ENCODE results near the gene AP2A2.
"Not testable (repeated sequence)": the region's sequence is repeated elsewhere in the genome, so short reads cannot be mapped to it uniquely, and the experiment has no call there.

Gene AP2A2

GRCh38 chr11:970319-970871, 44.7 kb downstream of the AP2A2 start:
- TF ChIP-seq, protein P1, sequence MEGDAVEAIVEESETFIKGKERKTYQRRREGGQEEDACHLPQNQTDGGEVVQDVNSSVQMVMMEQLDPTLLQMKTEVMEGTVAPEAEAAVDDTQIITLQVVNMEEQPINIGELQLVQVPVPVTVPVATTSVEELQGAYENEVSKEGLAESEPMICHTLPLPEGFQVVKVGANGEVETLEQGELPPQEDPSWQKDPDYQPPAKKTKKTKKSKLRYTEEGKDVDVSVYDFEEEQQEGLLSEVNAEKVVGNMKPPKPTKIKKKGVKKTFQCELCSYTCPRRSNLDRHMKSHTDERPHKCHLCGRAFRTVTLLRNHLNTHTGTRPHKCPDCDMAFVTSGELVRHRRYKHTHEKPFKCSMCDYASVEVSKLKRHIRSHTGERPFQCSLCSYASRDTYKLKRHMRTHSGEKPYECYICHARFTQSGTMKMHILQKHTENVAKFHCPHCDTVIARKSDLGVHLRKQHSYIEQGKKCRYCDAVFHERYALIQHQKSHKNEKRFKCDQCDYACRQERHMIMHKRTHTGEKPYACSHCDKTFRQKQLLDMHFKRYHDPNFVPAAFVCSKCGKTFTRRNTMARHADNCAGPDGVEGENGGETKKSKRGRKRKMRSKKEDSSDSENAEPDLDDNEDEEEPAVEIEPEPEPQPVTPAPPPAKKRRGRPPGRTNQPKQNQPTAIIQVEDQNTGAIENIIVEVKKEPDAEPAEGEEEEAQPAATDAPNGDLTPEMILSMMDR (conservative IDR thresholded peaks at IDR 0.05; ENCODE audit: control insufficient read depth, insufficient read depth, low read depth, low read length) = no peak
- DNase-seq (ENCODE audit: low read depth) = no peak
- H3K4me3 ChIP-seq (ENCODE audit: control insufficient read depth, low read depth, low read length) = no peak overlapping the region

GRCh38 chr11:971092-971690, 45.5 kb downstream of the AP2A2 start:
- no peak for DNase-seq (ENCODE audit: low read depth)

DNA sequence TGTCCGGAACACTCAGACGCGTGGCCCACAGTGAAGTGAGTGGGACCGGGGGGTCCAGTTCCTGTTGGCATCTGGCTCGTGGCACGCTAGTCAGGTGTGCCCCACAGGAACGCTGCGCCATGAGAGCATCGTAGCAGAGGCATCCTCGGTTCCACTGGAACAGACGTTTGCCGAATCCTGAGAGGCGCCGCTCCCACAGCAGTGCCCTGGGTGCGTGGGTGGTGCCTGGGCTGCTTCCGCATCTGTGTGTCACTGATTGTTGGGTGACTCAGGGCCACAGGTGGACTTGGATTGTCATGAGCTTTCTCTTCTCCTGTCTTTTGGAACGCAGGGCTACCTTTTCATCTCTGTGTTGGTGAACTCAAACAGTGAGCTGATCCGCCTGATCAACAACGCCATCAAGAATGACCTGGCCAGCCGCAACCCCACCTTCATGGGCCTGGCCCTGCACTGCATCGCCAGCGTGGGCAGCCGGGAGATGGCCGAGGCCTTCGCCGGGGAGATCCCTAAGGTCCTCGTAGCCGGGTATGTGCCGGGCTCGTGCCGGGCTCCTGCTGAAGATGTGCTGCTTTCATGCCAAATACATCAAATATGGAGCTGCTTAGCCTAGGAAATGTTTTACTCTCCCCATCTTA, 46.2 kb downstream of the AP2A2 start:
- DNase-seq (ENCODE audit: low read depth) = no peak
- H3K4me3 ChIP-seq (ENCODE audit: control insufficient read depth, low read depth, low read length) = no peak overlapping the region
- TF ChIP-seq, protein P1 (conservative IDR thresholded peaks at IDR 0.05; ENCODE audit: control insufficient read depth, insufficient read depth, low read depth, low read length) = no peak

More at GRCh38 chr11:971092-971690, 45.5 kb downstream of the AP2A2 start:
- TF ChIP-seq, protein P1 (conservative IDR thresholded peaks at IDR 0.05; ENCODE audit: control insufficient read depth, insufficient read depth, low read depth, low read length) = no peak
- H3K4me3 ChIP-seq (ENCODE audit: control insufficient read depth, low read depth, low read length) = no peak overlapping the region

- no peak overlapping the region for H3K4me3 ChIP-seq (ENCODE audit: control insufficient read depth, low read depth, low read length)
- DNase-seq (ENCODE audit: low read depth) = no peak
- TF ChIP-seq, protein P1 (conservative IDR thresholded peaks at IDR 0.05; ENCODE audit: control insufficient read depth, insufficient read depth, low read depth, low read length) = no peak
Observed at GRCh38 chr11:972523-973211, 47.0 kb downstream of the AP2A2 start.

- TF ChIP-seq, protein P1 (conservative IDR thresholded peaks at IDR 0.05; ENCODE audit: control insufficient read depth, insufficient read depth, low read depth, low read length) = no peak
- H3K4me3 ChIP-seq (ENCODE audit: control insufficient read depth, low read depth, low read length) = no peak overlapping the region
Observed at GRCh38 chr11:973237-973636, 47.6 kb downstream of the AP2A2 start.

GRCh38 chr11:975376-975775, 49.7 kb downstream of the AP2A2 start:
- H3K4me3 ChIP-seq (ENCODE audit: control insufficient read depth, low read depth, low read length); DNase-seq (ENCODE audit: low read depth): not testable (repeated sequence)

More at GRCh38 chr11:973237-973636, 47.6 kb downstream of the AP2A2 start:
- no peak for DNase-seq (ENCODE audit: low read depth)

- TF ChIP-seq, protein P1 (conservative IDR thresholded peaks at IDR 0.05; ENCODE audit: control insufficient read depth, insufficient read depth, low read depth, low read length) = peak; percentile 15
- DNase-seq (ENCODE audit: low read depth) = peak; percentile 39
- no peak overlapping the region for H3K4me3 ChIP-seq (ENCODE audit: control insufficient read depth, low read depth, low read length)
Observed at GRCh38 chr11:975827-976226, 50.2 kb downstream of the AP2A2 start.
